Stimulated activated CD8-positive, alpha-beta memory T cell treated with anti-CD3 and anti-CD28 coated beads, Interleukin-7, amount 100 ng/mL, for 1 hour (primary cell): ENCODE measurements around the gene IDH3A.
A peak's percentile ranks its signal among the peaks of the same experiment; 100 is the strongest.

Experiments used
- DNase-seq, 2 donors: peaks; one replicate each; pipeline ENCODE4 v3.0.0-alpha.2; 2020; ENCODE audit warnings: low read depth in 2 of 2

IDH3A gene

GRCh38 chr15:78149068-78149804 lies at the start of gene IDH3A:
Gene IDH3A, plus strand, starts transcription at chr15:78149362. Its CDS starts 42 bp downstream, at chr15:78149404.
- peak; percentile 99 to 100 for DNase-seq

- DNase-seq: no peak
These were observed 48.3 kb upstream of the IDH3A start for GRCh38 chr15:78100886-78101285.

GRCh38 chr15:78101423-78102105 lies 47.6 kb upstream of the IDH3A start:
- no peak for DNase-seq

- DNase-seq: no peak
These were observed 47.0 kb upstream of the IDH3A start for GRCh38 chr15:78102211-78102610.

GRCh38 chr15:78102741-78103140 lies 46.4 kb upstream of the IDH3A start:
- DNase-seq: no peak

- DNase-seq: peak; percentile 26 to 34
These were observed 45.6 kb upstream of the IDH3A start for GRCh38 chr15:78103406-78104118.

- DNase-seq: no peak
These were observed 45.1 kb upstream of the IDH3A start for GRCh38 chr15:78104119-78104479.

- DNase-seq: no peak
These were observed 44.3 kb upstream of the IDH3A start for GRCh38 chr15:78104566-78105475.

- DNase-seq: no peak
These were observed 43.5 kb upstream of the IDH3A start for GRCh38 chr15:78105476-78106241.

GRCh38 chr15:78107471-78107870 lies 41.7 kb upstream of the IDH3A start:
- no peak for DNase-seq

- DNase-seq: peak; percentile 66 to 73
These were observed 40.7 kb upstream of the IDH3A start for GRCh38 chr15:78108300-78109084.

- no peak for DNase-seq
These were observed 40.0 kb upstream of the IDH3A start for GRCh38 chr15:78109156-78109555.

GRCh38 chr15:78110096-78110495 lies 39.1 kb upstream of the IDH3A start:
- DNase-seq: no peak

GRCh38 chr15:78110916-78111475 lies 38.2 kb upstream of the IDH3A start:
- no peak for DNase-seq

GRCh38 chr15:78111788-78112187 lies 37.4 kb upstream of the IDH3A start:
- DNase-seq: no peak

- no peak for DNase-seq
These were observed 36.6 kb upstream of the IDH3A start for GRCh38 chr15:78112551-78112950.

GRCh38 chr15:78120523-78120922 lies 28.6 kb upstream of the IDH3A start:
- no peak for DNase-seq

- DNase-seq: no peak
These were observed 23.9 kb upstream of the IDH3A start for GRCh38 chr15:78125267-78125666.

GRCh38 chr15:78127882-78128281 lies 21.3 kb upstream of the IDH3A start:
- no peak for DNase-seq
